ENCODE results near the gene ERC2.

GRCh38 chr3:55555873-55556618, 912.2 kb downstream of the ERC2 start:
- TF ChIP-seq CTCF (IDR thresholded peaks at IDR 0.05) (no peak), POLR2A (IDR thresholded peaks at IDR 0.05) (no peak)
